Stimulated activated CD8-positive, alpha-beta memory T cell treated with anti-CD3 and anti-CD28 coated beads, Interleukin-2, amount 100 ng/mL, for 48 hours (primary cell): Measurements from ENCODE around the gene MINK1.
A peak's percentile ranks its signal among the peaks of the same experiment; 100 is the strongest.
"Not testable (repeated sequence)": the region's sequence is repeated elsewhere in the genome, so short reads cannot be mapped to it uniquely, and the experiment has no call there.

ENCODE experiments used
- DNase-seq, 2 donors: peaks; one replicate each; pipeline ENCODE4 v3.0.0-alpha.2; 2020; ENCODE audit warnings: low read depth in 2 of 2

Gene MINK1

DNA sequence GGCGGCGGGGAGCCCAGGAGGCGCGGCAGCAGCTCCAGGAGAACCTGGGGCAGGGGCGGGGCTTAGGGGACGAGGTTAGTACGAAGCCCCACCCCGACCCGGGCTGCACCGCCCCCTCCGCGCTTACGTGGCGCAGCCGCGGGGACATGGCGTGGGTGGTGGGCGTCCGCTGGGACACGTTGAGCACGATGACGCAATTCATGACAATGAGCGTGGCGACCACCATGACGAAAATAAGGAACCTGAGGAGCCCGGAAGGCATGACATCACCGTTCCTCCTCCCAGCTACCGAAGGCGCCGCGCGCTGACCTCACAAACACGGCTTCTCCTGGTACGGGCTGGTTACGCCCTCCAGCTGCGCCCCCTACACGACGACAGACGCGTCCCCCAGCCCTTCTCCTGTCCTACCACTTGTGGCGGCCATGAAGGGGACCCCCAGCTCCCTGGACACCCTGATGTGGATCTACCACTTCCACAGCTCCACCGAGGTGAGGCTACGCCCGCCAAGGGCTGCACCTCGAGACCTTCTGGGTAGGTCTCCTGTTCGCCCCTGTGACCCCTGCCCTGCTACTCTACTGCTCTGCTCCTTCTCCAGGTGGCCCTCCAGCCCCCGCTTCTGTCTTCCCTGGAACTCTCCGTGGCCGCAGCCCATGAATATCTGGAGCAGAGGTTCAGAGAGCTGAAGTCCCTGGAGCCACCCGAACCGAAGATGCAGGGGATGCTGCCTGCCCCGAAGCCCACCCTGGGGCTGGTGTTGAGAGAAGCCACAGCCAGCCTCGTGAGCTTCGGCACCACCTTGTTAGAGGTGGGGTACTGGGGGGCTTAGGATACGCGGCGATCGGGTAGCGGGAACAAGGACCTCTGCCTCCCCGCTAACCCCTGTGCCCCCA is 66.4 kb downstream of the MINK1 start, which contains the start of gene C17orf107:
Gene C17orf107 (plus strand): TSS at position 196 of the 890 bp plus-strand sequence. CDS start 227 bp downstream, at position 423.
- peak; percentile 93 to 96 for DNase-seq

DNA sequence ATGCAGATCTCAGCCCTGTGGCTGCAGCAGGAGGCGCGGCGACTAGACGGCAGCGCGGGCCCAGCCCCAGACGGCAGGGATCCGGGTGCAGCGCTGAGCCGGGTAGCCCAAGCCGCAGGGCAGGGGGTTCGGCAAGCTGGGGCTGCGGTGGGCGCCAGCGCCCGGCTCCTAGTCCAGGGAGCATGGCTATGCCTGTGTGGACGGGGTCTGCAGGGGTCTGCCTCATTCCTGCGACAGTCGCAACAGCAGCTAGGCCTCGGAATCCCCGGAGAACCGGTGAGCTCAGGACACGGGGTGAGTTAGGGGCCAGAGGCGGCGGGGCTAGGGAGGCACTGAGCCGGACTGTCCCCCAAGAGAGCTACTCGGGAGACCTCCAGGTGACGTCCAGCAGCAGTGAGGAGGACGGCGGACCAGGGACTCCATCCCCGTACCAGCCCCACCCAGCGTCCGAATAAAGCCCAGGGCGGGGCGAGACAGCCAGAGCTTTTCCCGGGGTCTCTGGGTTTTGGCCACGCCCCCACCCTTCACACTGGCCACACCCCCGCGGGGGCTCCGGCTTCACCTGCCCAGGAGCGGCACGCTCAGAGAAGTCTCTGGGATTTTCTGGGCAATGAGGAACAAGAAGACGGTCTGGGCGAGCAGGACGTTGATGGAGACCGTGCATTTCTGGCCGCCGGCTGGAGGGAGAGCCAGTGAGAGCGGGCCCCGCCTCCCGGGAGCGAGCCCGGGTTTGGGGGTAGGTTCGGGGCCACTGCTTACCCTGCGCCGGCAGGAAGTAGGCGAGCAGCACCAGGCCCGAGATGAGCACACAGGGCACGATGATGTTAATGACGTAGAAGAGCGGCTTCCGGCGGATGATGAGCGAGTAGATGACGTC is 67.3 kb downstream of the MINK1 start:
- DNase-seq: no peak

DNA sequence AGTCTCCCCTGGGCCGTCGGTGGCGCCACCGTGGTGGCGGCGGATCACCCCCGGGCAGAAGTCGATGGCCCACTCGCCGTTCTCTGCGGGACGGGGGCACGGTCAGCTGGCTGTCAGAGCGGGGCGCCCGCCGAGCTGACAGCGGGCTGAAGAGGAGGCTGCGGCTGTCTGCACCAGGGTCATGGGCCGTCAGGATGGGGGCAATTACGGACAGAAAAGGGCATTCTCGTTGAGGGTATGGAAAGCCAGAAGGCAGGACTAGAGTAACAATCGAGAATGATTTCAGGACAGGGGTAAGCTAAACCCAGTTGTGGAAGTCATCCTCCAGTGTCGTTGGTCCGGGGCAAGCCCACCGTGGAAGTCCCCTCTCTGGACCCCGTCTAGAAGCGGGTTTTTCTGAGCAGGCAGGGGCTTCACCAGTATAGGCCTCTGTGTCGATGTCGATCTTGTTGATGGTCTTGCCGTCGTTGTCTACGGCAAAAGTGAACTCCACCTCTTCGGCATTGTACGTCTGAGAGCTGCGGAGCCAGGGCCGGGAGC is 68.0 kb downstream of the MINK1 start:
- no peak for DNase-seq

DNA sequence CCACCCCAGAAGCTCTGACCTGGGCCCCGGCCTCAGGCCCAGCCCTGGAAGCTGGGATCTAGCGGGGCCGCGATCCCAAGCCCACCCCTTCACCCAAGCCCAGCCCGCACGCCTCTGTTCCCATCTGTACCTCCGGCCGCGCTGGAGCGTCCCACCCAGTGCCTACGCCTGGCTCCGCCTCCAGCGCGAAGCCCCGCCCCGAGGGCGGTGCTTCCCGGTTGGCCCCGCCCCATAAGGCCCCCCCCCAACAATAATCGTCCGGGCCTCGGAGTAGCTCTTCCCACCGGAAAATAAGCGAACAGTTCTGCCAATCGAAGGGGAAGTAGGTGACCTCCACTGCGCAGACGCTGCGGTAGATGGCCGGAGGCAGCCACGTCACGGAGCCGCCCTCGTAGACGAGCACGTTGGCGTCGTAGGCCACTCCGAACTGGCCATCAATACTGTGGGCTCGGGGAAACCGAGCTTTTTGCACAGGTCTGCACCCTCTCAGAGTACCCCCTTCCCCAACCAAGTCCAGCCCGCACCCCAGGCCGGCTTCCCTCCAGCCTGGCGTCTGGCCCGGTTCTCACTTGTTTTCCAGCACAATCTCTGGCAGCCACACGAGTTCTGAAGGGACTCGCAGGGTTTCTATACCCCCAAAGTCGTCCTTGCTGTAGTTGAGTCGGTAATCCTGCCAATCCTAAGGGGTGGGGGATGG is 68.7 kb downstream of the MINK1 start:
- DNase-seq: no peak

DNA sequence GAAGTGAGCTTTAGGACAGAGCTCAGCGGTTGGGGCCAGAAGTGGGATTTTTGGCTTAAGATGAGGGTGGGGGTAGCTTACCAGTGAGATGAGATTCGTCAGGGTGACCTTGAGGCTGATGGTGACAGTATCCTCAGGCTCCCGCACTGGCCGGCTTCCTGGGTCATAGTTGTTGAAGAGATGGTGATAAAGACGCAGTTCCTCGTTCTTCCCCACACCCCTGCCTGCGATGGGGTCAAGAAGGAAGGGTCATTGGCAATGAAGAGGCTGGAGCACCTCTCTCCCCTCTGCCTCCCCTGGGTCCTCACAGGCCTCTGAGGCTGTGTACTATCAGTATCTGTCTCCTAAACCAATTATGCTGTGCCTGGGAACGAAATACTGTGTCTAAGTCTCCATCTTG is 69.4 kb downstream of the MINK1 start:
- DNase-seq: no peak

DNA sequence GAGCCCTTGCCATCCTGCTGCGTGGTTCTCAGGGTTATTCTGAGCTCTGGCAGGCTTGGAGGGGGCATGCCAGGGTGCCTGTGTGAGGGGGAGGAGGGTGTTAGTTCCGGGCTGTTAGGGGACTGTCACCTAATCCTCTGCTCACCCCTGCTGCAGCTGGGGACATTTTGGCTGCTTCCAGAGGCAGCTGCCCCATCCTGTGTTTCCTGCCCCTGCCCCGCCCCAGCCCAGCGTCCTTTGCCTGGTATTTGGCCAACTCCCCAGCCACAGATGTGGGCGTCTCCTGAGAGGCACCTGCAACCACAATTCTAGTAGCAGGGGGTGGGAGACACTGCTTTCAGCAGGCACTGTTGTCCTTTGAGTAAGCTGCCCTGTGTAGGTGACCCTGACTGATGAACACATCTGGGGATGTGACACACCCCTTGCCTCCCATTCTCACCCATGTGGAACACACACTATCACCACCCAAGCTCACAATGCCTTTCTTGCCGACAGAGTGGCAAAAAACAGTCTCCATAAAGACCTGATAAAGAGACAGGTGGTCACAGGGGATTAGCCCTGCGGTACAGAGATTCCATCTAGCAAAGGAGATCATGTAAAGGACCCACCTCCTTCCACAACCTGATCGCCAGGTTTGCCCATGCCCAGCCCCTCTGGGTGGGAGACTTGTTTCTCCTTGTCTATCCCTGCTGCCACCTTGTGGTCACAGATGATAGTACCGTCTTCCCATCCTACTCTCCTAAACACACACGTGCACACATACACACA is 70.1 kb downstream of the MINK1 start, which contains the start of gene CHRNE:
Gene CHRNE (minus strand): TSS at position 48 of the 768 bp plus-strand sequence. CDS start 35 bp downstream, at position 13.
- DNase-seq: peak; percentile 49 to 72

DNA sequence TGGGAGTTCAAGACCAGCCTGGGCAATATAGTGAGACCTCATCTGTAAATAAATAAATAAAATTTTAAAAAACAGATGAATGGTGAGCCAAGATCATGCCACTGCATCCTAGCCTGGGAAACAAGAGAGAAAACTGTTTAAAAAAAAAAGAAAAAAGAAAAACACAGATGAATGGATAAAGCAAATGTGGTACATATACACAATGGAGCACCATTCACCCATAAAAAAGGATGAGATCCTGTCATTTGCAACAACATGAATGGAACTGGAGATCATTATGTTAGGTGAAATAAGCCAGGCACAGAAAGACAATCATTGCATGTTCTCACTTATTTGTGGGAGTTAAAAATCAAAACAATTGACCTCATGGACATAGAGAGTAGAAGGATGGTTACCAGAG is 73.5 kb downstream of the MINK1 start:
- not testable (repeated sequence) for DNase-seq

DNA sequence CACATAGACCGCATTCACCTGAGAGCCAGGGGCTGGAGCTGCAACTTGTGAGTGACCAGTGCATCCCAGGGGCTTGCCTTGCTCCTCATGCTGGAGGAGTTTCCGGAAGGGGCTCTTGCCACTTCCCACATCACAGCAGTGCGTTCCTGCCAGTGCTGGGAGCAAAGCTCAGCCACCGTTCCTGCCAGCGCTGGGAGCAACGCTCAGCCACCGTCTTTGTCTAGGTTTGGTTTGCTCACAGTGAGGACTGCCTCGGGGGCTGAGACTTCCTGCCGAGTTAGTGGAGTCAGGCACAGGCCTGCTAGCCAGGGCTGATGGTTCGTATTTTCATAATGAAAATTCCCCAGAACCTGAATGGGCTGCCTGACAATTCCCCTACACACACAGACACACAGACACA is 75.2 kb downstream of the MINK1 start:
- no peak for DNase-seq

DNA sequence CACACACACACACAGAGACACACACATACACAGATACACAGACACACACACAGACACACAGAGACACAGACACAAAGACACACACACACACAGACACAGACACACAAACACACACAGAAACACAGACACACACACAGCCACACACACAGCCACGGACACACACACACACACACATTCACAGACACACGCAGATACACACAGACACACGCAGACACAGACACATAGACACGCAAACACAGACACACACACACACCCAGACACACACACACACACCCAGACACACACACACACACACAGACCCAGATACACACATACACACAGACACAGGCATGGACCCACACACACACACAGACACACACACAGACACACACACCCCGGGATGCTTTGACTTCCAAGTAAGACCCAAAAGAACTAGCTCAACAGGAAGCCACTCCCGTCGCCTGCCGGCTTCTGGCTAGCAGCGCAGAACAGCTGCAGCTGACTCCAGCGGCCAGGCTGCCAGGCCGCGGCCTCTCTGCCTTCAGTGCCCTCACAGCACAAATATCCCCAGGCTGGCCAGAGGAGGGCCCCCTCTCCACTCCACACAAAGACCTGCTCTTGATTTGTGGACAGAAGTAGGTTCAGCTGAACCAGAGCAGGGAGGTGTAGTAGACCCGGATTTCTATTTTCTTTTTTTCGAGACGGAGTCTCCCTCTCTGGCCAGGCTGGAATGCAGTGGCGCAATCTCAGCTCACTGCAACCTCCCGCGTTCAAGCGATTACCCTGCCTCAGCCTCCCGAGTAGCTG is 75.8 kb downstream of the MINK1 start:
- peak; percentile 52 to 62 for DNase-seq

DNA sequence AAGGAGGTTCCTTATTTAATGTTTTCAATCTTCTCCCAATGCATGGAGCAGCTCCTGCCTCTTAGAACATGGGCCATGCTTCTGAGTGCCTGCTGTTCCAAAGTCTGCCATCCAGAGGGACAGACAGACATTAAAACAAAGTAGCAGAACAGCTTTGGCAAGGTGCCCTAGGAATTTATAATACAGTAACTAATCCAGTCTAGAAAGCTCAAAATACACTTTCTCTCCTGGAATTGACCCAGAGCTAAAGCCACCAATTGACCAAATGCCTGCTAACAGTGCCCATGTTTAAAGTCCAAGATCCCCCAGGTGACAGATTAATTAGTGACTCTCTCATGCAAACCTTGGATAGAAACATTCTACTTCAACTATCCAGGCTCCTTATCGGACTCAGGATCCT is 80.9 kb downstream of the MINK1 start:
- no peak for DNase-seq

DNA sequence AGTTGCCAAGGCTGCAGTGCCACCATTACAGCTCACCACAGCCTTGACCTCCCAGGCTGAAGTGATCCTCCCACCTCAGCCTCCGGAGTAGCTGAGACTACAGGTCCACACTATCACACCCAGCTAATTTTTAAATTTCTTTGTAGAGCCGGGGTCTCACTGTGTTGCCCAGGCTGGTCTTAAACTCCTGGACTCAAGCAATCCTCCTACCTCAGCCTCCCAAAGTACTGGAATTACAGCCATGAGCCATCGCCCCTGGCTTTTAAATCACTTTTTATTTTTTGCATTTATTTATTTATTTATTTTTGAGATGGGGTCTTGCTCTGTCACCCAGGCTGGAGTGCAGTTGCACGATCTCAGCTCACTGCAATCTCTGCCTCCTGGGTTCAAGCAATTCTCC is 81.4 kb downstream of the MINK1 start:
- not testable (repeated sequence) for DNase-seq

DNA sequence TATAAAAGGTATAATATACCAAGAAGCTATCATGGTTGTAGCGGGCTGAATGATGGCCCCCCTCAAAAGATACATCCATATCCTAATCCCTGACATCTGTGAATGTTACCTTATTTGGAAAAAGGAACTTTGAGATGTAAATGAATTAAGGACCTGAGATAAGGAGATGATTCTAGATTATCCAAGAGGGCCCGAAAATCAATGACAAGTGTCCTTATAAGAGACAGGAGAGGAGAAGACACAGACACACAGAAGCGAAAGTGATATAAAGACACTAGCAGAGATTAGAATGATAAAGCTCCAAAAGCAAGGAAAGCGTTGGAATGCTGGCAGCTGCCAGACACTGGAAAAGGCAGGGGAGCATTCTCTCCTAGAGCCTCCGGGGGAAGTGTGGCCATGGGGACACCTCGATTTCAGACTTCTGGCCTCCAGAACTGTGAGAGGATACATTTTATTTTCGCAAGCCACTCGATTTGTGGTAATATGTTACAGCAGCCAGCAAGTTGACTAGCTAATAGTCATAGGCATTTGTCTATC is 86.4 kb downstream of the MINK1 start:
- no peak for DNase-seq

DNA sequence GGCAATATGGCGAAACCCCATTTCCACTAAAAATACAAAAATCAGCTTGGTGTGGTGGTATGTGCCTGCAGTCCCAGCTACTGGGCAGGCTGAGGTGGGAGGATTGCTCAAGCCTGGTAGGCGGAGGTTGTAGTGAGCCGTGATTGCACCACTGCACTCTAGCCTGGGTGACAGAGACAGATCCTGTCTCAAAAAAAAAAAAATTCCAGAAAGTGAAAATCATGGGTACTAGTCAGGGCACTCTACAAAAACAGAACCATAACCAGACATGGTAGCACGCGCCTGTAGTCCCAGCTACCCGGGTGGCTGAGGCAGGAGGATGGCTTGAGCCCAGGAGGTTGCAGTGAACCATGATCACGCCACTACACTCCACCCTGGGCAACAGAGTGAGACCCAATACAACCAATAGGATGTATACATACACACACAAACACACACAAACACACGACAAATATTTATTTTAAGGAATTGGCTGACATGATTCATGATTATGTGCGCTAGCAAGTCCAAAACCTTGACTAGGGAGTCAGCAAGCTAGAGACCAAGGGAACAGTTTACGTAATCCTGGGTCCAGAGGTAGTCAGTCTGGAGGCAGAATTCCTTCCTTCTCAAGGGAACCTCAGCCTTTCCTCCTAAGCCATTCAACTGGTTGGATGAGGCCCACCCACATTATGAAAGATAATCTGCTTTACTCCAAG is 87.4 kb downstream of the MINK1 start:
- DNase-seq: no peak

DNA sequence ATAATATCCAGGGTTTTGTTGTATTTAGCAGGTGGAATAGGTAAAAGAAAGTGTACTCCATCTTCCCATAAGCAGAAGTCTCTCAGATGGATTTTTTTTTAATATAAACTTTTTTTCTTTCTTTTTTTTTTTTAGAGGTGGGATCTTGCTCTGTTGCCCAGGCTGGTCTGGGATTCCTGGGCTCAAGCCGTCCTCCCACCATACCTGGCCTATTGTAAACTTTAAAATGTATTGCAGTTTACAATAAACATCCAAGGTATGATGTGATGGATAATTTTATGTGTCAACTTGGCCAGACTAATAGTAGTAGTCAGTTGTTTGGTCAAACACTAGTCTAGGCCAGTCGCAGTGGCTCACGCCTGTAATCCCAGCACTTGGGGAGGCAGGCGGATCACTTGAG is 88.2 kb downstream of the MINK1 start:
- no peak for DNase-seq

DNA sequence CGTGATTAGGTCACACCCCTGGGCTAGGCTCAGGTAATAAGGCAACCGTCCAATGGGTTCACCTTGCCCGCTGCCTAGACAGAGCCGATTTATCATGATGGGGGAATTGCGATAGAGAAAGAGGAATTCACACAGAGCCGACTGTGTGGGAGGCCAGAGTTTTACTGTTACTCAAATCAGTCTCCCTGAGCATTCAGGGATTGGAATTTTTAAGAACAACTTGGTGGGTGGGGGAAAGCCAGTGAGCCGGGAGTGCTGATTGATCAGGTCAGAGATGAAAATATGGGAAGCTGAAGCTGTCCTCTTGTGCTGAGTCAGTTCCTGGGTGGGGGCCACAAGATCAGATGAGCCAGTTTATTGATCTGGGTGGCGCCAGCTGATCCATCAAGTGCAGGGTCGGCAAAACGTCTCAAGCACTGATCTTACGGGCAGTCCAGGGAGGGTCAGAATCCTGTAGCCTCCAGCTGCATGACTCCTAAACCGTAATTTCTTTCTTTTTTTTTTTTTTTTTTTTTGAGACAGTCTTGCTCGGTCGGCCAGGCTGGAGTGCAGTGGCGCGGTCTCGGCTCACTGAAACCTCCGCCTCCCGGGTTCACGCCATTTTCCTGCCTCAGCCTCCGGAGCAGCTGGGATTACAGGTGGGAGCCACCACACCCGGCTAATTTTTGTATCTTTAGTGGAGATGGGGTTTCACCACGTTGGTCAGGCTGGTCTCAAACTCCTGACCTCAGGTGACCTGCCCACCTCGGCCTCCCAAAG is 93.6 kb downstream of the MINK1 start:
- not testable (repeated sequence) for DNase-seq

DNA sequence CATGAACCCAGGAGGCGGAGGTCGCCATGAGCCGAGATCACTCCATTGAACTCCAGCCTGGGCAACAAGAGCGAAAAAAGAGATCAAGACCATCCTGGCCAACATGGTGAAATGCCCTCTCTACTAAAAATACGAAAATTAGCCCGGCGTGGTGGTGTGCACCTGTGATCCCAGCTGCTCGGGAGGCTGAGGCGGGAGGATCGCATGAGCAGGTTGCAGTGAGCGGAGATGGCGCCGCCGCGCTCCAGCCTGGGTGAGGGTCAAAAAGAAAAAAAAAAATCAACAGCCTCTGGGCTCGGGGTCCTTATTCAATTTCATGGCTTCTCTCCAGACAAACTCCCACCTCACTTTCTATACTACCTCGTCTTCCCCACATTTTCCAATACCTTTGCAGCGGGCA is 95.7 kb downstream of the MINK1 start:
- DNase-seq: no peak

DNA sequence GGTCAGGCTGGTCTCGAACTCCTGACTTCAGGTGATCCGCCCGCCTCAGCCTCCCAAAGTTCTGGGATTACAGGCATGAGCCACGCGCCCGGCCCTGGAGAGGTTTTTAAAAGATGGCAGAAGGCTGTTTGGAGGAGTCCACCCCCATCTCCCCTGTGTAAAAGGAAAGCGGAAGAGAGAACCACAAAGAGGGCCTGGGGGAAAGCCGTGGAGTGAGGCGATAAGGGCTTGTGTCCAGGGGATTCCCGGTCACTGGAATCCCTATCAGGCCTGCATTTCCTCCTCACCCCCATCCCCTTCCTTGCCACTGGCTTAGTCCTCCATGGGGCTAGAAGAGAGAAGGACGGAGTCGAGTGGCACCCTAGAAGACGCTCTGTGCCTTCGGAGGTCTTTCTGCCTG is 98.8 kb downstream of the MINK1 start, which contains the start of gene GP1BA:
Gene GP1BA (plus strand): TSS at position 315 of the 400 bp plus-strand sequence. CDS start 328 bp downstream, outside the sequence.
- no peak for DNase-seq

DNA sequence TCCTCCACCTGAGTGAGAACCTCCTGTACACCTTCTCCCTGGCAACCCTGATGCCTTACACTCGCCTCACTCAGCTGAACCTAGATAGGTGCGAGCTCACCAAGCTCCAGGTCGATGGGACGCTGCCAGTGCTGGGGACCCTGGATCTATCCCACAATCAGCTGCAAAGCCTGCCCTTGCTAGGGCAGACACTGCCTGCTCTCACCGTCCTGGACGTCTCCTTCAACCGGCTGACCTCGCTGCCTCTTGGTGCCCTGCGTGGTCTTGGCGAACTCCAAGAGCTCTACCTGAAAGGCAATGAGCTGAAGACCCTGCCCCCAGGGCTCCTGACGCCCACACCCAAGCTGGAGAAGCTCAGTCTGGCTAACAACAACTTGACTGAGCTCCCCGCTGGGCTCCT is 99.6 kb downstream of the MINK1 start:
- DNase-seq: no peak
